Nephron progenitor cell (in vitro differentiated cells): ENCODE data around the gene PHACTR1.

Experiments
- DNase-seq: peaks from one replicate; pipeline ENCODE4 v3.0.0; 2021
- H3K27ac Mint-ChIP-seq: 2 replicates; pipeline ENCODE4 v1.8.0; 2021; ENCODE audit warnings: mild to moderate bottlenecking, moderate library complexity, mixed read lengths
- H3K27me3 Mint-ChIP-seq: 2 replicates; pipeline ENCODE4 v1.8.0; 2021; ENCODE audit warnings: mild to moderate bottlenecking, low read depth, mixed read lengths; ENCODE audit not compliant: poor library complexity
- H3K36me3 Mint-ChIP-seq: 2 replicates; pipeline ENCODE4 v1.8.0; 2021; ENCODE audit warnings: low read depth, mixed read lengths
- H3K4me1 Mint-ChIP-seq: 2 replicates; pipeline ENCODE4 v1.8.0; 2021; ENCODE audit warnings: mixed read lengths
- H3K4me3 Mint-ChIP-seq: 2 replicates; pipeline ENCODE4 v1.8.0; 2021; ENCODE audit warnings: mild to moderate bottlenecking, moderate library complexity, mixed read lengths
- H3K9me3 Mint-ChIP-seq: 2 replicates; pipeline ENCODE4 v1.8.0; 2021; ENCODE audit warnings: mild to moderate bottlenecking, moderate library complexity, mixed read lengths
- CTCF ChIP-seq: fragments of 200-600 bp; sonication (generic); IDR thresholded peaks from 2 replicates; pipeline ENCODE4 v1.5.0; 2021; ENCODE audit warnings: antibody characterized with exemption

PHACTR1 gene

DNA sequence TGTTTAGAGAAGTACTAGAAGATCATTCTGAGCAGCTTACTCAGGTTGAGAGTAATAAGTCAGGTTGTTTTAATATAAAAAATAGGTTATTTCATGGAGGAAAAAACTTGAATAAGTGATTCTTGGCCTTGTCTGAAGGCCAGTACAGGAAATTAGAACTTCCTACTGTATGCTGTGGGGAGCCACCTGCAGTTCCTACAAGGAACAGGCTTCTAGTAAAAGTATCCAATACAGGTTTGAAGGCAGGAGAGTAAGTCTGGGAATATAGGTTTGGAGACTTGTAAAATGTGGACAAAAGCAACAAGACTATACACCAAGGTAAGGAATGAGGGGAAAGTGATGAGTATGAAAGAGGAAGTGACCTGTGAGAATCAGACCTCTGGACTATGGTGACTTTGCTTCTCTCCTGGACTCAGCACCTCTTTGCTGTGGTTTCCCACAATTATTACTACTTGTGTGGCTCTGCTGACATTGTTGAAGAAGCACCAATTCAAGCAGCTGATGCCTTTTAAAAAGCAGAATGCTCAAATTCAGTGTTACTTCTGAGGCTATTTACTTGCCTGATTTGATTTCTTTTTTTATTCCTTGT is 333.2 kb downstream of the PHACTR1 start:
- Mint-ChIP-seq H3K27me3 (peaks cover 6% of the 10 kb centered on the region), H3K9me3 (no peaks in the 10 kb centered on the region), H3K27ac (no peak overlapping the region), H3K4me1 (peaks cover 16% of the 10 kb centered on the region), H3K36me3 (no peaks in the 10 kb centered on the region), H3K4me3 (no peak overlapping the region)
- TF ChIP-seq CTCF = no peak
- no peak for DNase-seq

GRCh38 chr6:13053006-13053461 is 336.5 kb downstream of the PHACTR1 start:
- Mint-ChIP-seq H3K4me1 (peaks cover 3% of the 10 kb centered on the region), H3K9me3 (no peaks in the 10 kb centered on the region), H3K4me3 (no peak overlapping the region), H3K27ac (no peak overlapping the region), H3K36me3 (no peaks in the 10 kb centered on the region), H3K27me3 (peaks cover 10% of the 10 kb centered on the region)
- TF ChIP-seq CTCF = no peak
- DNase-seq = no peak

GRCh38 chr6:13058051-13058450 is 341.5 kb downstream of the PHACTR1 start:
- H3K27ac Mint-ChIP-seq = no peak overlapping the region
- H3K9me3 Mint-ChIP-seq = no peaks in the 10 kb centered on the region
- peaks cover 10% of the 10 kb centered on the region for H3K27me3 Mint-ChIP-seq
- DNase-seq = no peak
- peaks cover 3% of the 10 kb centered on the region for H3K4me1 Mint-ChIP-seq
- no peak overlapping the region for H3K4me3 Mint-ChIP-seq
- no peak for TF ChIP-seq CTCF
- H3K36me3 Mint-ChIP-seq = no peaks in the 10 kb centered on the region

DNA sequence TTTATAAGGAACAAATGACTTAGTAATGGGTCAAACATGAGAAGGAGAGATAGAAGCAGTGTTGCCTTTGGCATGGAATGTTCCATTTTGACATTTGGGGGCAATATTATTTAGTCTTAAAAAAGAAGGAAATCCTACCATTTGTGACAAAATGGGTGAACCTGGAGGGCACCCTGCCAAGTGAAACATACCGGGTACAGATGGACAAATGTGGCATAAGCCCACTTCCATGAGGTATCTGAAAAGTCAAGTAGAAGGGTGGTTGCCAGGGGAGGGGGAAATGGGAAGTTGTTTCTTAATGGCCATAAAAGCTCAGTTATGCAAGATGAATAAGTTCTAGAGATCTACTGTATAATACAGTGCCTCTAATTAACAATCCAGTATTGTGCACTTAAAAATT is 342.5 kb downstream of the PHACTR1 start:
- H3K9me3 Mint-ChIP-seq = no peaks in the 10 kb centered on the region
- H3K27me3 Mint-ChIP-seq = peaks cover 10% of the 10 kb centered on the region
- peaks cover 3% of the 10 kb centered on the region for H3K4me1 Mint-ChIP-seq
- H3K27ac Mint-ChIP-seq = no peak overlapping the region
- DNase-seq = no peak
- H3K4me3 Mint-ChIP-seq = no peak overlapping the region
- TF ChIP-seq CTCF = no peak
- H3K36me3 Mint-ChIP-seq = no peaks in the 10 kb centered on the region

DNA sequence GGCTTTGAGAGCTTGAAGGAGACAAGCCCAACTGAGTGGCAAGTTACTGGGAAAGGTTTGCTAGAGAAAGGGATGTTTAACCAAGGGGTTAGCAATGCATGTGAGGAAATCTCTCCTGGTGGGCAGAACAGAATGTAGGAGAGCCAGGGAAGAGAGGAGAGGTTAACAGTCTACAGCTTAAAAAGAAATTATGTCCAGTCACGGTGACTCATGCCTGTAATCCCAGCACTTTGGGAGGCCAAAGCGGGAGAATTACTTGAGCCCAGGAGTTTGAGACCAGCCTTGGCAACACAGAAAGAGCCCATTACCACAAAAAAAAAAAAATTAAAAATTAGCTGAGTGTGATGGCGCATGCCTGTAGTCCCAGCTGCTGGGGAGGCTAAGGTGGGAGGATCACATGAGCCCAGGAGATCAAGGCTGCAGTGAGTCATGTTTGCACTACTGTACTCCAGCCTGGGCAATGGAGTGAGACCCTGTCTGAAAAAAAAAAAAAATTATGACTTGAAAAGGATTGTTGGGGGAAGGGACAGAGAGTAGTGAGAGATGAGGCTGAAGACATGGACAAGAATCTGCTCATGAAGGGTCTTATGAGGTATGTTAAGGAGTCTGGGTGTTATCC is 346.8 kb downstream of the PHACTR1 start:
- Mint-ChIP-seq H3K4me1 (no peaks in the 10 kb centered on the region), H3K4me3 (no peak overlapping the region), H3K36me3 (no peaks in the 10 kb centered on the region), H3K27ac (no peak overlapping the region), H3K27me3 (peaks cover 25% of the 10 kb centered on the region), H3K9me3 (no peaks in the 10 kb centered on the region)
- no peak for DNase-seq
- no peak for TF ChIP-seq CTCF

DNA sequence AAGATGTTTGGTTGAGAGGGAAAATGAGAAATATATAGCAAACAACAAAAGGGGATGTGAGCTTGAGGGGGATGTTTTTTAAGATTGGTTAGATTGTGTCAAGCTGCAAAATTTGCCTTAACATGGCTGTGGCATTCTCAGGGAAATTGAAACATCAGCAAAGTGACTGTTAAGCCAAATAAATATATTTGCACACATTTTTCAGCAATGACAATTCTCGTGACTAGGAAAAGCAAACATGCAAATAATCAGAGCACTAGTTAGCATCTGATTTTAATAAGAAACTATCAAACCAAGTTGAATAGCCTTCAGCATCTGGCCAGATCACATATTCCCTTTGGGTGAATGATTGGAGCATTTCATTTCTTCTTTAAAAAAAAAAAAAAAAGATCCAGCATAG is 349.0 kb downstream of the PHACTR1 start:
- no peaks in the 10 kb centered on the region for H3K9me3 Mint-ChIP-seq
- no peaks in the 10 kb centered on the region for H3K36me3 Mint-ChIP-seq
- H3K4me3 Mint-ChIP-seq = no peak overlapping the region
- no peaks in the 10 kb centered on the region for H3K4me1 Mint-ChIP-seq
- peaks cover 37% of the 10 kb centered on the region for H3K27me3 Mint-ChIP-seq
- no peak overlapping the region for H3K27ac Mint-ChIP-seq
- no peak for TF ChIP-seq CTCF
- no peak for DNase-seq
